PFSK-1 (cell line): ENCODE measurements around the gene RASGRP4.

ENCODE experiments used
- FOXP2 ChIP-seq: optimal IDR thresholded peaks from 2 replicates; pipeline ENCODE3; 2011; ENCODE audit warnings: borderline replicate concordance, control low read depth, inconsistent platforms; ENCODE audit not compliant: insufficient read depth; ENCODE audit errors: extremely low read length, extremely low read depth
- POLR2AphosphoS5 ChIP-seq: IDR thresholded peaks from 2 replicates; pipeline ENCODE4 v1.6.1; 2012; ENCODE audit warnings: low read depth, mild to moderate bottlenecking, control low read depth, low read length, moderate library complexity
- SIN3A ChIP-seq: IDR thresholded peaks from 2 replicates; pipeline ENCODE4 v1.6.1; 2012; ENCODE audit warnings: mild to moderate bottlenecking, low read length, moderate library complexity, borderline replicate concordance; ENCODE audit not compliant: insufficient read depth
- TAF1 ChIP-seq: IDR thresholded peaks from 2 replicates; pipeline ENCODE4 v1.6.1; 2012; ENCODE audit warnings: low read length, control low read depth, borderline replicate concordance; ENCODE audit not compliant: insufficient read depth
- TF ChIP-seq, protein P1 (sequence below), 2 experiments: IDR thresholded peaks; 2 replicates each; pipeline versions ENCODE4 v1.6.1 to v1.8.0; 2011 to 2012; ENCODE audit warnings: low read depth in 2 of 2, low read length in 2 of 2, control low read depth in 1 of 2, inconsistent platforms in 1 of 2, mild to moderate bottlenecking in 1 of 2, moderate library complexity in 1 of 2; ENCODE audit not compliant: insufficient read depth in 1 of 2

DNA sequence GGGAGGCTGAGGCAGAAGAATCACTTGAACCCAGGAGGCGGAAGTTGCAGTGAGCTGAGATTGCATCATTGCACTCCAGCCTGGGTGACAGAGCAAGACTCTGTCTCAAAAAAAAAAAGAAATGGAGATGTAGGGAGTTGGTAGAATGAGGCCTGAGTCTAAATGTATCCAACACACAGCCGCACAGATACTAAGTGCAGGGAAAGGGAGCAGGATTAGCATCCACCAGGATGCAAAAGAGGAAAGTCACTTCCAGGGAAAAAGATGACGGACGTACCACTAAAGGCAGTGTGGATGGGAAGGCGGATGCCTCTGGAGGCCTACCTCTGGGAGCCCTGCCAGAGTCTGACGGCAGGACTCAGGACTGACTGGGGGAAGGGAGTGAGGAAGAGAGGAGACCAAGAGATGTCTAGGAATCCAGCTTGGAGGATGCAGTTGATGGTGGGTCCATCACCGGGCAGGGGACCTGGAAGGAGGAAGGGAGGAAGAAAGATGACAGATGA lies 16.3 kb downstream of the RASGRP4 start:
- peak; percentile 26; the same call in 1 of the 2 replicates for TF ChIP-seq POLR2AphosphoS5
- TF ChIP-seq SIN3A: no peak
- no peak for TF ChIP-seq TAF1
- TF ChIP-seq, protein P1, sequence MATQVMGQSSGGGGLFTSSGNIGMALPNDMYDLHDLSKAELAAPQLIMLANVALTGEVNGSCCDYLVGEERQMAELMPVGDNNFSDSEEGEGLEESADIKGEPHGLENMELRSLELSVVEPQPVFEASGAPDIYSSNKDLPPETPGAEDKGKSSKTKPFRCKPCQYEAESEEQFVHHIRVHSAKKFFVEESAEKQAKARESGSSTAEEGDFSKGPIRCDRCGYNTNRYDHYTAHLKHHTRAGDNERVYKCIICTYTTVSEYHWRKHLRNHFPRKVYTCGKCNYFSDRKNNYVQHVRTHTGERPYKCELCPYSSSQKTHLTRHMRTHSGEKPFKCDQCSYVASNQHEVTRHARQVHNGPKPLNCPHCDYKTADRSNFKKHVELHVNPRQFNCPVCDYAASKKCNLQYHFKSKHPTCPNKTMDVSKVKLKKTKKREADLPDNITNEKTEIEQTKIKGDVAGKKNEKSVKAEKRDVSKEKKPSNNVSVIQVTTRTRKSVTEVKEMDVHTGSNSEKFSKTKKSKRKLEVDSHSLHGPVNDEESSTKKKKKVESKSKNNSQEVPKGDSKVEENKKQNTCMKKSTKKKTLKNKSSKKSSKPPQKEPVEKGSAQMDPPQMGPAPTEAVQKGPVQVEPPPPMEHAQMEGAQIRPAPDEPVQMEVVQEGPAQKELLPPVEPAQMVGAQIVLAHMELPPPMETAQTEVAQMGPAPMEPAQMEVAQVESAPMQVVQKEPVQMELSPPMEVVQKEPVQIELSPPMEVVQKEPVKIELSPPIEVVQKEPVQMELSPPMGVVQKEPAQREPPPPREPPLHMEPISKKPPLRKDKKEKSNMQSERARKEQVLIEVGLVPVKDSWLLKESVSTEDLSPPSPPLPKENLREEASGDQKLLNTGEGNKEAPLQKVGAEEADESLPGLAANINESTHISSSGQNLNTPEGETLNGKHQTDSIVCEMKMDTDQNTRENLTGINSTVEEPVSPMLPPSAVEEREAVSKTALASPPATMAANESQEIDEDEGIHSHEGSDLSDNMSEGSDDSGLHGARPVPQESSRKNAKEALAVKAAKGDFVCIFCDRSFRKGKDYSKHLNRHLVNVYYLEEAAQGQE (IDR thresholded peaks at IDR 0.05; ENCODE audit: insufficient read depth in 1 of 2, low read depth in 2 of 2, low read length in 2 of 2): no peak
- TF ChIP-seq FOXP2: no peak
